ENCODE measurements around the gene RFC3.

The RFC3 gene

DNA sequence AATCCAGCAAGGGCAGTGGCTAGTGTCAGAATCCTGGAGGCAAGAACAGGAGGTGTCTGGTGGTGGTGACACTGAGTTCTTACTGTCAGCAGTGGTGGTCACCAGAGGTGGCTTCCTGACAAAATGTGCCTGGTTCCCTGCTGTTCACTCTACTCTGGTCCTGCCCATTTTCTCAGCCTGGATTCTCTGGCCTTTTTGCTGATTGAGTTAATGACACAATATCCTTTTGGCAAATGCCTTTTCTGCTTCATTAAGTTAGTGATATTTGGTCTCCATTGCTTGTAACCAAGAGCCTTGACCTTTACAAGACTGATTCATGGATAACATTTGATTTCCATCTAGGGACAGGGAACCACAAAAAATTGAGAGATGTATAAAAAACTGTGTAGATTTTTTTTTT lies 51.1 kb downstream of the RFC3 start:
- DNase-seq: no peak

DNA sequence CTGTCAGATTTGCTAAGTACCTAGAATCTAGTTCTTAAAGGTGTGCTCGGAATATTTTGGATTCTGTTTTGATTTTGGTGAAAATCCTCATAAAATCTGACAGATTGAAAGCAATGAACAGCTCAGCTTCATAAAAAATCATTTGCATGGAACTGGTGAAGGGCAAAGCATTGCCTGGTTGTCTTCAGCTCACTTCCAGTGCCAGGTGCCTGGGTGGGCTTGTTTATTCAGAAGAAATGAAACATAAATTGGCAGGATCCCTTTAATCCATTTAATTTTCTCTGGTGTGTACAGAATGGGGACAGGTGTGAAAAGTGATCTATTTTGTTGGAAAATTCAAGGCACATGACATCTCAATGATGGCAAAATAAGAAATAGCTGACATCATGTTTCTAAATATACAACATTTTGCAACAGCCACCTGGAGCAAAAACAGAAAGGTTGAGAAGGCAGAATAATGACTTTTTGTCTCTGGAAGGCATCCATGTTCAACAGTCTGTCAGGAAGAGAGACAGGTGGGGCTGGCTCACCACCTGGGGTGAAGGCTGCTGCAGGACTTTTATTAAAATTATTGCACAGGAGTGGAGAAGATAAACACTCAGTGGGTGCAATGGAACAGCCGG lies 52.2 kb downstream of the RFC3 start:
- no peak for DNase-seq

DNA sequence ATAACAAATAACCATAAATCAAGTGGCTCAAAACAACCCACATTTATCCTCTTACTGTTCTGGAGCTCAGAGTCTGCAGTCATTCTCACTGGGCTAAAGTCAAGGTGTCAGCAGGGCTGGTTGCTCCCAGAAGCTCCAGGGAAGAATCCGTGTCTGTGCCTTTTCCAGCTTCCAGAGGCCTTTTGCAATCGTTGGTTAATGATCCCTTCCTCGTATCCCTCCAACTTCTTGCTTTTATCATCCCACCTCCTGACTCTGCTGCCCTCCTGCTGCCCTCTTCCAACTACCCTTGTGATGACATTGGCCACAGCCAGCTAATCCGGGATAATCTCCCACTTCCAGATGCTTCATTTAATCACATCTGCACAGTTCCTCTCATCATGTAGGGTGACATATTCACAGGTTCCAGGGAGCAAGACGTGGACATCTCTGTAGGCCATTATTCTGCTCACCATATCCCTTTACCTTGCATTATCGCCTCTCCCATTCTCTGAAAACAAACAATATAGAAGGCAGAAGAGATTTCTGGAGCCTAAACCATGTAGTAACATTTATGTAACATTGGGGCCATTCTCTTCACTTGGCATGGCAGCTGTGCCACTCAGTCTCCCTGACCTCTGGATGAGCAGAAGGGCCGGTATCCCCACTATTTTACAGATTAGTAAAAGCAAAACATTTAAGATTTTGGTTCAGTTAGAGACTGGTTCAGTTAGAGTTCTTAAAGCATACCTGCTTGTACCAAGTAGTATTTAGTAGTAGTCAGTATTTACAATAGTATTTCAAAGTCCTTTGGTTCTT lies 53.5 kb downstream of the RFC3 start:
- no peak for DNase-seq

DNA sequence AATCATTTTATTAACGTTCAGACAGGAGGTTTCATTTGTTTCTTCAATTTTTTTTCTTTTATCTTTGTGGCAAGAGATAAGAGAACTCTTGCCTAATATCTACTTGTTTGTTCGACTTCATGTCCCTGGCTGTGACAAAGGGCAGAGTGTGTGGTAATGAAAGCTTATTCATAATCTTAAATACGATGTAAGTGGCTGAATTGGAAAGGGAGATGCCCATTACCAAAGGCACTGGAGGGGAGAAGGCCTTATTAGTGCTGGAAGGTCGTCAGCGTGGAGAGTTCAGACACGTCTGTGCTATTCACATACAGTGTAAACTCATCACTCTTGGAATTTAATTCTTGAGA lies 54.0 kb downstream of the RFC3 start:
- no peak for DNase-seq

DNA sequence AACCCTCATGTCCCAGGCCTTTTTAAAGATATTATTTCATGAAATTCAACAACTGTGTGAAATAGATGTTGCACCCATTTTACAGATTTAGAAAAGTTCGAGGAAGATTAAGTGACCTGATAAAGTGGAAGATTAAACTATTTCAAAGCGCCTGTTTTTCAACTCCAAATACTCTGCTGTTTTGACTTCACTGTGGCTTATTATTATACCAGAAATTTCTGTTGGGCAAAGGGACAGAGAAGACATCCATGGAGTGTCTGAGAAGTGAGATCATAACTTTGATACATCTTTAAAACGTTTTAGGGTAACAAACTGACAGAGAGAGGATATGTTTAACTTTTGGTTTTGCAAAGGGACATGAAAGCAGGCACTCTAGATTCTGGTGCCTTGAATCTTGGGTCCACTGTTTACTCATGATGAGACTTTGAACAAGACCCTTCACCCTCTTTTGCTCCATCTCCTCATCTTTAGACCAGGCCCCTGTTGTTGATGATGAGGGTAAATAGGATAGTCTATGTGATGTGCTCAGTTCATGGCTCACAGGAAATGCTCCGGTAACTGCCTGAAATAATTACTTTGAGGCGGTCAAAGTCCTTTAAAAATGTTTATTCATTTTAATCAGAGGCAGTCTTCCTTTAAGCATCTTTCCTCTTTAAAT lies 55.4 kb downstream of the RFC3 start:
- DNase-seq: no peak

DNA sequence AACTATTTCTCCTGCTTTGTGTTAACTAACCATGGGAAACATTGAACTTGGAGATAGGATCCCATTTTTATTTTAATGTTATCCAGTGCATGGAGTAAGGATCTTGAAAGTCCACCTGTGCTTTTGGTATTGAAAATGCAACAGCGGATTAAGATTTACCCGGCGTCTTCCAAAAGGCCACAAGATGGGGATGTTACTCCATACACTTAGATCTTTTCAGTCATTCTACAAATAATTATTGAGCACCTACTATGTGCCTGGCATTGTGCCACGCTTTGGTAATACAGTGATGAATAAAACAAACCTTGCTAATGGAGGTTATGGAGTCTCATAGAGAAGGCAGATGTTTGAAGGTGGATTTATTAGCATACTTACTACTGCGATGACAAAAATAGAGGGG lies 56.9 kb downstream of the RFC3 start:
- DNase-seq: no peak

DNA sequence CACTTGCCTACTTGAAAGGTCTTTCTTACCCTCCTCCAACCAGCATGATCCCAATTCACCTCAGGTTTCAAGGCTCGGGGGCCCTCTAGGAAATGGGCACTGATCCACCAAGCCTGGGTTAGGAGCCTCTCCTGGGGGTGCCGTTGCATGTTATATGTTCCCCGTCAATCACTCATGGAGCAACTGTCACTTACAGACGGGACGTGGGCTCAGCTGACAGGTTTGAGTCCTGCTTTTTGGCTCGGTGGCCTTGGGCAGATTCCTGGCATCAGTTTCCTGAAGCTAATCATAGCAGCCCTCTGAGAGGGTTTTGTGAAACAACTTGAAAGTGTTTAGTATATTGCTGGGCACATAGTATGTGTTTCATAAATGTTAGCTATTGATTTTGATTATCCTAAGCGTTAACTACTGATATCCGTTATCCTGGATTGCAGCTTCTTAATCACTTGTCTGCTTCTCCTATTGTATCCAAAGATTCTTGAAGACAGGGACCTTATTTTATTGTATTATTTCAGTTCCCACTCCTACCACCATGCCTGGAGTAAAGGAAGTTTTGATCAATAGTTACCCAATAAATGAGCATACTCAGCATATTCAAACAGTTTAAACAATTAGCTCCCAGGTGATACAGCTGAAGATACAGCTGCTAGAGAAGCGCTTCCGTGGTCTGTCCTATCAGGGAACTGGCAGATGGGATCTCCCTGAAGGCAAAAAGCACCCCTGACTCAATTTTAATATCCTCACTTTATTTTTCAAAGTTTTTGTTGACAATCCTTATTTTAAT lies 57.9 kb downstream of the RFC3 start:
- DNase-seq: no peak

DNA sequence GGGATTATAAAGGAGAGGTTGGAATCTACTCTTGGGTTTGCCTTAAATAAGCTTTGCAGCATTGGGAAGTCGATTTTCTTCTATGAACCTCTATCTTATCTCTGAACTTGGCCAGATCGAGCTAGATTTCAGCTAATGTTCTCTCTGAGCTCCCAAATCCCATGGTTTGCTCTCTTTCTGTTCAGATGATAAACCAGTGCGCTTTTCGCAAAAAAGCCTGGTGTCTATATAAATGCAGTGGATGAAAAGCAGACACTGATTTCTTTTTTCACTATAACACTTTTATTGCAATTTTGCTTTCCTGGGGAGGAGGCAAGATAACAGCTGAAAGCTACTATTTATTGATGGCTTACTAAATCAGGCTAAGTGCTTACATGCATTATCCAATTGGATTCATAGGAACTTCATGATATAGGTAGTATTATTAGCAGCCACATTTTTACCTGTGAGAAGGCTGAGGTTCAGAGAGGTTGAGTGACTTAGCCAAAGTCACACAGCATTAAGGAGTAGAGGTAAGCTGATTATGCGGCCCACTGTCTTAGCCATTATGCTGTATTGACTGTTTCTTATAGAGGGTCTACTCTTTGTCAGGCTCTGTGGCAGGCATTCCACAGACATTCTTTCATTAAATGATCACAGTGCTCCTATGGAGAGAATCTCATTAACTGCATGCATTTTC lies 58.9 kb downstream of the RFC3 start:
- no peak for DNase-seq

DNA sequence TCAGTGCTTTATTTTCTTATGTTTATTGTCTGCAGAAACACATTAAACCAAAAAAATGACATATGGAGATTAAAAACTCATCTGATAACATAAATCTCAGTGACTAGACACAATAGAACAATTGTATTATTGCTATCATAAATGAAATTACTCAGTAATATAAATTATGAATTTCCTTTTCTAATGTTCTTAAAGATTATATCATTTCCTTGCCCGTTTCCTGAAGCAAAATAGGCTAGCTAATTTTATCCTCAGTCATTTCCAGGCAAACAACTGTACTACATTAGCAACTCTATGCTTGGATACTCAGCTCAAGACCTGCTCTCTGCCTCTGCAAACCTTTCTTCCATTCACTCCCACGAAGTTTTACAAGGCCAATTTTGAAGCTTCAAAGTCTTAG lies 61.2 kb downstream of the RFC3 start:
- DNase-seq: no peak

DNA sequence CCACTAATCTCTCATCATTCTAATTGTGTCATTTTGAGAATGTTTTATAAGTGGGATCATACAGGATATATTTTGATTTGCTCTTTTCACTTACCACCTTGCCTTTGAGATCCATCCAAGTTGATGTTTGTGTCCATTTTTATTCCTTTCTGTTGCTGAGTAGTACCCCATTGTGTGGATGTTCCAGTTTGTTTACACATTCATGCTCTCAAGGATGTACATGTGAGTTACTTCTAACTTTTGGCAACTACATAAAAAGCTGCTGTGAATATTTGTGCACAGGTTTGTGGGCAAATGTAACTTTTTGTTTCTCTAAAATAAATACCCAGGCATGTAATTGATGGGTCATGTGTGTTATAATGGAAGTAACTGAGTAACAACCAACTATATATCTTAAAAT lies 64.9 kb downstream of the RFC3 start:
- no peak for DNase-seq

DNA sequence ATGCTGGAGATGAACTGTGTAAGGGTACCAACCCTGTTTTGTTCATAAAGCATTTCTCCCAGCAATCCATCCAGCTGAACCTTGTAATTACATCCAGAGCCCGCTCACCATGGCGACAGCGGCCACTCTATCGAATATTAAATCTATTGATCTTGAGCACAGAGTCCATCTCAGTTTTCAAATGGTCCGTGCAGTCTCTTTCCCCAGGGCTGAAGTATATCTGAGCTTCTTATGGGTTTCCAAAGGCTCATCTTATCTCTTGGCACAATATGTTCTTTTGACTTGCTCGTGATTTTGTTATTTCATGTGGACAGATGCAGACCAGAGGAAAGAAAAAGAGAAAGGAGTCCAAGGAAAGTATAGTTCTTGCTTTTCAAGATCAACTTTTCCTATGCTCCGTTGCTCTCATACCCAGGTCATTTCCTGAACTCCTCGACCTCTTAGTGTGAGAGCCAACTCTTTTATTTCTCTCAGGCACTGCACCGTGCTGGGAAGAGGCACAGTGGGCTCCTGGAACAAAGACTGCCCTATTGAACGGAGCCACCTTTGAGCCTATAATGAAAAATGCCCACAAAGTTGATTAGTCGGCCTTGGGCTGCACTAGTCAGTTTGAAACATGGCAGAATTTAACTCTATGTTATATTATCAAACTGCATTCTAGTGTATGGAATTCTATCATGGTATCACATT lies 66.7 kb downstream of the RFC3 start:
- no peak for DNase-seq

All from activated naive CD4-positive, alpha-beta T cell treated with anti-CD3 and anti-CD28 coated beads, Interleukin-2, amount 50 U/mL, for 16 hours (primary cell).